Activated CD4-positive, alpha-beta memory T cell treated with anti-CD3 and anti-CD28 coated beads, Interleukin-2, amount 10 ng/mL, durations not matched to agents 7 days and 5 days (primary cell): ENCODE data around the gene NPAS4. TPM values are rescaled to one million over a fixed set of nuclear protein-coding genes. Genes with fewer than 3 reads are reported as not detected.

Experiments
- CTCF ChIA-PET: fragments of 350-600 bp; sonication (Branson Sonifier 250); formaldehyde crosslinking; loops from one replicate; lab custom pipeline; 2021; ENCODE audit warnings: antibody characterized with exemption, inconsistent platforms; lab: Charles Lee
- POLR2A ChIA-PET: fragments of 350-600 bp; sonication (Branson Sonifier 250); formaldehyde crosslinking; loops from one replicate; lab custom pipeline; 2021; ENCODE audit warnings: antibody characterized with exemption; lab: Charles Lee
- DNase-seq: peaks from one replicate; pipeline ENCODE4 v3.0.0-alpha.2; 2020
- H3K27ac Mint-ChIP-seq: one replicate; pipeline ENCODE4 v1.8.0; 2021; ENCODE audit warnings: mild to moderate bottlenecking, mixed read lengths
- H3K27me3 Mint-ChIP-seq: one replicate; pipeline ENCODE4 v1.8.0; 2021; ENCODE audit warnings: mixed read lengths
- H3K36me3 Mint-ChIP-seq: one replicate; pipeline ENCODE4 v1.8.0; 2021; ENCODE audit warnings: low read depth, mixed read lengths
- H3K4me1 Mint-ChIP-seq: one replicate; pipeline ENCODE4 v1.8.0; 2021; ENCODE audit warnings: mixed read lengths
- H3K4me3 Mint-ChIP-seq: one replicate; pipeline ENCODE4 v1.8.0; 2021; ENCODE audit warnings: mild to moderate bottlenecking, mixed read lengths
- H3K9me3 Mint-ChIP-seq: one replicate; pipeline ENCODE4 v1.8.0; 2021; ENCODE audit warnings: mixed read lengths
- total RNA-seq, 2 experiments: library from RNA; stranded (reverse); gene quantifications; one replicate each; pipeline ENCODE4 v1.2.3, GENCODE V29; 2021

The NPAS4 gene
- total RNA-seq, 2 experiments from 2014 or later = 0.20 TPM; not detected in 1

DNA sequence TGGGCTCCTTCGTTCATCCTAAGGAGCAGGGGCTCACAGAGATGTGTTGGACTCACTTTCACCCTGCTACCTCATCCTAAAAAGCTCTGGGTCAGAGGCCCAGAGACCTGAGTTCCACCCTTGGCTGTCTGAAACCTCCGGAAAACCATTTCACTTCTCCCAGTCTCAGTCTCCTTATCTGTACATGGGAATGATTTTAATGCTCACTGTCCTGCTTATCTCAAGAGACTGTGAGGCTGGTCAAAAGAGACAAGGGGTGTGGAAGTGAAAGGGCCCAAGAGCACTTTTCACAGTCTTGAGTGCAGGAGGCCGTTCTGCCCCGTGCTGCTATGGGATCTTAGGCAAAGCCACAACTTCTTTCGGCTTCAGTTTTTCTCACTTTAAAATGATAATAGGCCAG lies 13.2 kb upstream of the NPAS4 start:
- H3K36me3 Mint-ChIP-seq = no peaks in the 10 kb centered on the region
- H3K27me3 Mint-ChIP-seq = peaks cover 18% of the 10 kb centered on the region
- no peak for DNase-seq
- no peak overlapping the region for H3K4me3 Mint-ChIP-seq
- no peaks in the 10 kb centered on the region for H3K9me3 Mint-ChIP-seq
- peaks cover 5% of the 10 kb centered on the region for H3K4me1 Mint-ChIP-seq
- CTCF ChIA-PET = interaction anchor here (0.6 to 5.4 kb wide), 7 partner anchors 13 to 271 kb away, joined by 3 to 43 read pairs (median 22); partner anchors contain the start of genes MRPL11, NPAS4 and RBM4B
- POLR2A ChIA-PET = interaction anchor here (0.8 kb wide), 1 partner anchor 271 kb away, joined by 3 read pairs; no protein-coding TSS in a partner anchor
- no peak overlapping the region for H3K27ac Mint-ChIP-seq

DNA sequence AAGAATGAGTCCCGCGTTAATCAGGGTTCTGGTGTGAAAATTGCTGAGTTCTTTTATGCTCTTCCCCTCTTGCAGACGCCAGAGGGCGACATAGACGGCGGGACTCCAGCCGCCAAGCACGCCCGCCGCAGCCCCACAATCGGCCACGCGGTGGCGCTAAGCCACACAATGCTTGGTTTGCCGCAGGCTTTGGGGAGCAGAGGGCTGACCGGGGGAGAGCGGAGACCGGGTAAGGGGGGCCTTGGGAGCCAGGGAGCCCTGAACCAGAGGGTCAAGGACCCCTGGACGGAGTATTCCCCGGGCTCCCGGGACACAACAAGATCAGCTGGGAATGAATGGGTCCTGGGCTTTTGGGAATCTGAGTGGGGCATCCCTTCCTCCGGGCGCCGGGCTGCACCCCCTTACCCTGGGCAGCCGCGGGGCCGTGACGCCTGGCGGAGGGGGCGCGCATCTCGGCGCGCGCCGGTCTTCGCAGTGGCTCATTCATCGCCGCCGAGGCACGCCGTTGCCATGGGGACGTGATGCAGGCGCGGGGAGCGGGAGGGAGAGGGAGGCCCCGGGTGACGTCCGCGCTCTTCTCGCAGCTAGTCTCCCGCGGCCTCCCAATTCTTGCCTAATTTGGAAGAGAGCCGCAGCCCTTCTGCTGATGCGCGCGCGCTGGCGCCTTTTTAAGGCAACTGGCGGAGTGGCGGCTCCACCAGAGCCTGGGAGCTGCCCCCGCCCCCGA lies 12.2 kb upstream of the NPAS4 start:
- POLR2A ChIA-PET = interaction anchor here (0.9 to 1.4 kb wide), 4 partner anchors 10 to 270 kb away, joined by 3 to 10 read pairs (median 6); partner anchors contain the start of genes MRPL11 and NPAS4
- H3K4me3 Mint-ChIP-seq = peak overlapping the region; percentile 62
- peaks cover 18% of the 10 kb centered on the region for H3K27me3 Mint-ChIP-seq
- no peak overlapping the region for H3K27ac Mint-ChIP-seq
- H3K36me3 Mint-ChIP-seq = no peaks in the 10 kb centered on the region
- peaks cover 5% of the 10 kb centered on the region for H3K4me1 Mint-ChIP-seq
- CTCF ChIA-PET = interaction anchor here (0.7 to 5.4 kb wide), 18 partner anchors 9 to 270 kb away, joined by 3 to 43 read pairs (median 4); partner anchors contain the start of genes ACTN3, DPP3, MRPL11 and NPAS4
- peak; percentile 91 for DNase-seq
- H3K9me3 Mint-ChIP-seq = no peaks in the 10 kb centered on the region

DNA sequence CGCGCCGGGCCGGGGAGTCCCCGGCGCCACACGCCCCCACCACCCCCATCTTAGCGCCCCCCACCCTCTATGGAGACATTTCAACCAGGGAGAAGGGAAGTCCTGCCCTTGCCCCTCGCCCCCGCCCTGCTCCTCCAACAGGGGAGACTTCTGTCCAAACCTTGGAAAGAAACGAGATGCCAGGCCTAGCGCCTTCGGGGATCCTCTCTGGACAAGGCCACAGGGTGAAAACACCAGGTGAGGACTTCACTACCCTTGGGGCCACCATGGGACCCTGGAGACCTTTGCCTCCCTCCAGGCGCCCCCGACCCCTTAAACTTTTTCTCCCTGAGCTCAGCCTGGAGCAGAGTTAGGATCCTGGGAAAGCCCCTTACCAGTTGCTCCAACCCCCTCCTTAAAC lies 11.6 kb upstream of the NPAS4 start:
- CTCF ChIA-PET = interaction anchor here (0.7 to 5.4 kb wide), 18 partner anchors 9 to 270 kb away, joined by 3 to 43 read pairs (median 4); partner anchors contain the start of genes ACTN3, DPP3, MRPL11 and NPAS4
- H3K4me3 Mint-ChIP-seq = no peak overlapping the region
- H3K27me3 Mint-ChIP-seq = peaks cover 19% of the 10 kb centered on the region
- no peaks in the 10 kb centered on the region for H3K36me3 Mint-ChIP-seq
- peaks cover 5% of the 10 kb centered on the region for H3K4me1 Mint-ChIP-seq
- no peak overlapping the region for H3K27ac Mint-ChIP-seq
- POLR2A ChIA-PET = interaction anchor here (0.9 to 1.4 kb wide), 4 partner anchors 9 to 269 kb away, joined by 3 to 10 read pairs (median 6); partner anchors contain the start of genes MRPL11 and NPAS4
- H3K9me3 Mint-ChIP-seq = no peaks in the 10 kb centered on the region
- DNase-seq = no peak

DNA sequence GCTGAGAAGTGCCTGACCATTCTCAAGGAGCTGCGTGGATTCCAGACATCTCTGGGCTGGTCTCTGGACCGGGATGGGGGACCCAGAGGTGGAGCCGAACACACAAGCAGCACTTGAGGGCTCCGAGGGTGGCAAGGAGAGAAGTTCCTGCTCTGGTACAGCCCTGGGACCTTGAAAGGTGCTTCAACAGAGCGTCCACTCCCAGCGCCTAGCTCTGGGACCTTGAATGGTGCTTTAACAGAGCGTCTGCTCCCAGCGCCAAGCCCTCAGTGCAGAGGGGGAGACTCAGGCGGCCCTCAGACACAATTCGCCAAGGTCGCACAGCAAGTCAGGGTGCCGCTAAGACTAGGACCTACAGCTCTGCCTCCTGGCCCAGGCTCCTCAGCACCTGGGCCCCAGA lies 10.6 kb upstream of the NPAS4 start:
- no peak overlapping the region for H3K27ac Mint-ChIP-seq

DNA sequence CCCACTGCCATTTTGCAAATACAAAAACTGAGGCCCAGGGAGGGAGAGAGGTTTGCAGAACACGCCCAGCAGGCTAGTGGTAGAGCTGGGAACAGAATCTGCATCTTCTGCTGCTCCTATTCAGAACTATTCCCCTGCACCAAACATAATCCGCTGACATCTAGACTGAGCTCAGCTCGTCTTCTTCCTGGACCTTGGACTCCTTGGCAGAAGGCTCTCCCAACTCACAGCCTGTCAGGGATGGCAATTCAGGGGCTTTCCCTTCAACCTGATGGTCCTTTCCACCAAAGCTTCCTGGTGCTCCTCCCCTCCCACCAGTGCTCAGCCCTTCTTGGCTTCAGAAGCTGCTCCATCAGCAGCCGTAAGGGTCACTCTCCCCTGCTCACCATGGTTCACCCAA lies 9.5 kb upstream of the NPAS4 start:
- no peak for DNase-seq
- Mint-ChIP-seq H3K36me3 (no peaks in the 10 kb centered on the region), H3K4me1 (peaks cover 5% of the 10 kb centered on the region), H3K4me3 (no peak overlapping the region), H3K27ac (no peak overlapping the region), H3K27me3 (peaks cover 17% of the 10 kb centered on the region), H3K9me3 (no peaks in the 10 kb centered on the region)
- ChIA-PET CTCF (interaction anchor here (1.3 to 5.4 kb wide), 3 partner anchors 10 to 268 kb away, joined by 3 to 43 read pairs (median 7); partner anchors contain the start of genes MRPL11 and RBM4B), POLR2A (no interaction called here)

More for the DNA sequence above, 10.6 kb upstream of the NPAS4 start:
- CTCF ChIA-PET = interaction anchor here (2.2 to 5.4 kb wide), 5 partner anchors 8 to 269 kb away, joined by 7 to 43 read pairs (median 22); partner anchors contain the start of genes MRPL11, NPAS4 and RBM4B
- H3K4me1 Mint-ChIP-seq = peaks cover 5% of the 10 kb centered on the region
- H3K27me3 Mint-ChIP-seq = peaks cover 19% of the 10 kb centered on the region
- no peaks in the 10 kb centered on the region for H3K36me3 Mint-ChIP-seq
- POLR2A ChIA-PET = no interaction called here
- H3K4me3 Mint-ChIP-seq = no peak overlapping the region
- H3K9me3 Mint-ChIP-seq = no peaks in the 10 kb centered on the region
- no peak for DNase-seq

DNA sequence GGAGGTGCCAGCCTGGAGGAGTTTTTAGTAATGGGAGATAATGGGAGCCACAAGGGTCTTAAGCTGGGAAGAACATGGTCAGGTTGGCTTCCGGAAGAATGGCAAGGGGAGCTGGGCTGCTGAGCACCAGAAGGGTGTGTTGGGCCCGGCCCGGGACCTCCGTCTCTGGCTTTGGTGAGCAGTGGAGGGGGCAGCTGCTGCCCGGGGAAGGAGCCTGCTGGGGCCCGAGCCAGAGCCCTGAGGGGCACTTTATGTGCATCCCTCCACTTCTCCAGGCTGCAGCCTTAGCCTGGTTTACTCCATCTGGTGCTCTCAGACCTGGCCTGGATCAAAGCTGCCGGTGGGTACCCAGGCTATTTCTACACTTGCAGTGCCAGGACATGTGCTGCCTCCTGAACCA lies 8.7 kb upstream of the NPAS4 start:
- H3K9me3 Mint-ChIP-seq = no peaks in the 10 kb centered on the region
- POLR2A ChIA-PET = no interaction called here

DNA sequence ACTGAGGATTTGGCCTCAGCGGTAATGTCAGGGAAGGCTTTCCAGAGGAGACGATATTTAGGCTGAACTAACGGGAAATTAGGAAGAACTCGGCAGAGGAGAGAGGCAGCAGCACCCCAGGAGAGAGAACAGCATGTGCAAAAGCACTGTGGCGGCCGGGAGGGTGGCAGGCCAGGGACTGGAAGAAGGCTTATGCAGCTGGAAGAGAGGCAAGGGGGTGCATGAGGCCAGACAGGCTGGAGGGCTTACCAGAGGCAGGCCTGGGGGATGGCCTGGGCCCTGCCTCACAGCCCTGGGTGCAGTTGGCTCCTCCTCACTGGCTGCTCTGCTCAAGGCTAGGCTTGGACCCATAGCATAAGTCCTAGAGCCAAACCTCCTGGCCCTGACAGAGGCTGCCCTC lies 7.7 kb upstream of the NPAS4 start:
- H3K27me3 Mint-ChIP-seq = peaks cover 32% of the 10 kb centered on the region
- CTCF ChIA-PET = interaction anchor here (2.4 kb wide), 1 partner anchor 27 kb away, joined by 5 read pairs; no protein-coding TSS in a partner anchor
- H3K36me3 Mint-ChIP-seq = no peaks in the 10 kb centered on the region
- no peak overlapping the region for H3K4me3 Mint-ChIP-seq
- H3K27ac Mint-ChIP-seq = no peak overlapping the region
- POLR2A ChIA-PET = no interaction called here
- DNase-seq = no peak
- H3K9me3 Mint-ChIP-seq = no peaks in the 10 kb centered on the region
- H3K4me1 Mint-ChIP-seq = peaks cover 15% of the 10 kb centered on the region

More for the DNA sequence above, 8.7 kb upstream of the NPAS4 start:
- Mint-ChIP-seq H3K36me3 (no peaks in the 10 kb centered on the region), H3K27ac (no peak overlapping the region), H3K4me1 (peaks cover 6% of the 10 kb centered on the region), H3K27me3 (peaks cover 22% of the 10 kb centered on the region), H3K4me3 (no peak overlapping the region)
- DNase-seq = no peak
- CTCF ChIA-PET = interaction anchor here (1.3 to 2.4 kb wide), 2 partner anchors 11 to 27 kb away, joined by 3 to 7 read pairs; partner anchors contain the start of gene MRPL11

DNA sequence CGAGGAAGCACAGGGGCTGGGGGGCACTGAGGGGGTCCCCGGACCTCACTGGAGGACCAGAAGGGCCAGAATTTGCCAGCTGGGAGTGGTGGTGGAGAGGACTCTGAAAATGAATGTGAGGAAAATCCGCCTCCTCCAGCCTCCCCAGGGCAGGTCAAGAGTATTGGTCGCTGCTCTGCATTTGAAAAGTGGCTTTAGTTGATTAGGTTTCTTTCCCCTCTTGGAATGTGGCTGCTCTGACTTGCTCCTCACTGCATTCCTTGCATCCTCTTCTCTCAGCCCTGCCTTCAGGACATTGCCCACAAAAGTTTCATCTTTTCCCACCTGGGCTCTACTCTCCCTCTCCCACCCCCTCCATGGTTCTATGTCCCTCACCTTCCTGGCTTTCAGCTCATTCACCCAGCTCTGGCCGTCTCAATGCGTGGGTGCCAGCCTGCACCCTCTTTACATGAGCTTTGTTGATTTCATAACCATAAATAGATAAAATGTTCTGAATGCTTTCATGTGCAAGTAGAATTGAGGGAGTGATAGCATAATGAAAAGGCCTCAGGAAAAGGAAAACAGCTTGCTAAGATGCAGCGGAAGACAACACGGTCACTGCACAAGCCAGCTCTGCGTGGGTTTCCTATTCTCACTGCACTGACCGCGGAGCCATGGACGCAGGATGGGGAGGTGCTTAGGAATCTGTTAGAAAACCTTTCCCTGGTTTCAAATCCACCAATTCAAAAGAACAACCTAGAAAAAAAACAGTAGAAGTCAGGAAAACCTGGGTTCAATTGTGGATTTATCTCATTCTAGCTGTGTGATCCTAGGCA lies 6.5 kb upstream of the NPAS4 start:
- ChIA-PET CTCF (interaction anchor here (1.1 to 2.4 kb wide), 2 partner anchors 15 to 29 kb away, joined by 4 to 5 read pairs; no protein-coding TSS in a partner anchor), POLR2A (no interaction called here)
- H3K27ac Mint-ChIP-seq = no peak overlapping the region

DNA sequence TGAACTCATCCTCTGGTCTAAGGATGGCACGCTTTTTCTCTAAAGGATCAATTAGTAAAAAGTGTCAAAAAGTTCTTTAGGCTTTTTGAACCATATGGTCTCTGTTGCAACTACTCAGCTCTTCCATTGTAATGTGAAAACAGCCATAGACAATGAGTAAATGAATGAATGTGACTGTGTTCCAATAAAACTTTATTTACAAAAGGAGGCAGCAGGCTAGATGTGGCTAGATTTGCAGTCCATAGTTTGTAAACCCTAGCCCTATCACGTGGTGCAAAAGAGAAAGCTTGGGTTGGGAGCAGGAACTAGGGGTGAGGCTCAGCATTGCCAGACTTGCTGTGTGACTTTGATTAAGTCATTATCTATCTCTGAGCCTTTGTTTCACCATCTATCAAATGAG lies 5.4 kb upstream of the NPAS4 start:
- Mint-ChIP-seq H3K27ac (no peak overlapping the region), H3K9me3 (peaks cover 2% of the 10 kb centered on the region), H3K27me3 (peaks cover 44% of the 10 kb centered on the region), H3K4me3 (no peak overlapping the region), H3K36me3 (no peaks in the 10 kb centered on the region), H3K4me1 (peaks cover 17% of the 10 kb centered on the region)
- ChIA-PET CTCF (interaction anchor here (1.7 to 2.4 kb wide), 2 partner anchors 23 to 30 kb away, joined by 5 to 7 read pairs; partner anchors contain the start of gene MRPL11), POLR2A (no interaction called here)
- DNase-seq = no peak

More for the DNA sequence above, 6.5 kb upstream of the NPAS4 start:
- peaks cover 38% of the 10 kb centered on the region for H3K27me3 Mint-ChIP-seq
- no peak overlapping the region for H3K4me3 Mint-ChIP-seq
- peaks cover 2% of the 10 kb centered on the region for H3K9me3 Mint-ChIP-seq
- no peaks in the 10 kb centered on the region for H3K36me3 Mint-ChIP-seq
- DNase-seq = no peak
- H3K4me1 Mint-ChIP-seq = peaks cover 16% of the 10 kb centered on the region

DNA sequence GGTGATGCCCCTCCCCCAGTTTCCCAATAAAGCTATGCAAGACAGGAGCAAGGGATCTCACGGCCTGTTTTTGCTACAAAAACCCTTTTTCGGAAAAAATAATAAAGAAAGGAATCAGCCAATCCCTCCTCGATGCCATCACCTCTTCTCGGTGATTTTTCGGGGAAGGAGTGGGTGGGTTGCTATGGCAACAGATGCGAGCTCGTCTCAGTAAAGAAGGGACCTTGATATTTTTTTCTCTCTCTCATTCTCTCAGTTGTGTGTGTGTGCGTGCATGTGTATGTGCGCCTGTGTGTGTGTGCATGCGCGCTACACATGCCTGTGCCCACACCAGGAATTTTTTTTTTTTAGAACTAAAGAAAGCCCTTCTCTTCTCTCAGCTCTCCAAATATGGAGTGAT lies 3.8 kb upstream of the NPAS4 start:
- ChIA-PET CTCF (interaction anchor here (1.6 to 2.4 kb wide), 4 partner anchors 8 to 261 kb away, joined by 6 to 15 read pairs (median 11); partner anchors contain the start of genes MRPL11 and RBM4B), POLR2A (interaction anchor here (2.1 kb wide), 1 partner anchor 8 kb away, joined by 9 read pairs; no protein-coding TSS in a partner anchor)
- no peaks in the 10 kb centered on the region for H3K36me3 Mint-ChIP-seq
- H3K27me3 Mint-ChIP-seq = peaks cover 46% of the 10 kb centered on the region
- H3K9me3 Mint-ChIP-seq = peaks cover 2% of the 10 kb centered on the region
- no peak overlapping the region for H3K4me3 Mint-ChIP-seq
- no peak for DNase-seq
- H3K4me1 Mint-ChIP-seq = peaks cover 17% of the 10 kb centered on the region
- H3K27ac Mint-ChIP-seq = no peak overlapping the region

DNA sequence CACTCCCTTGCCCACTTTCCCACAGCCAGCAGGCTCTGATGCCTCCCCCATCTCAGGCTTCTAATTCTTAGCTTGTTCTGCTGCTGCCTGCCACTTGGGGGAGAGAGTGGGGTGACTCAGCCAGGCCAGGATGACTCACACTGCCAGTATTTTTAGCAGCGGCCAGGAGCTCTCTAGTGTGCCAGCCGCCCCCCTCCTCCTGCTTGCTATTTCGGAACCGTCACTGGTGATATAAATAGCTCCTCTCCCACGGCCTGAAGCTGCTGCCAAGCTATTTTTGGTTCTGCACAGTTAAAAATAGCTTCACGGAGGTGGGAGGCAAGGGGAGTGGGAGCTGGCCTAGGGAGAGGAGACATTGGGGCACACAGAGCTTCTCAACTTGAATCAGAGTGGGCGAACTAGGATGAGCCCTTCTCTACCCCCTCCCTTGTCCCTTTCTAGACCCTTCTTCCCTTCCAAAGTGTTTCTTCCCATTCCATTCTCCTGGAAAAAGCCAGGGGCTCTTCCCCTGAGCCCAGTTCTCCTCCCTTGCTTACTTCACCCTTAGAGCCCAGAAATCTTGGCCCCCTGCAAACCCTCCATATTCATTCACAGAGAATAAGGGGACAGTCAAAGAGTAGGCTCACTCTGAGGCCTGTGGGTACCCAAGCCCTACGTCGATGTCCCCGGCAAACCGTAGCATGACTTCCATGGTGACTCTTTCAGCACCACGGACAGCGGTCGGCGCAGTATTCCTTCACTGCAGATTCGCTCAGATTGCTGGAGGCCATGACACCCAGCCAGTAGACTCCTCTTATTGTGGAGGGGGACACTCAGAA lies 2.5 kb upstream of the NPAS4 start:
- Mint-ChIP-seq H3K27me3 (peaks cover 46% of the 10 kb centered on the region), H3K9me3 (peaks cover 2% of the 10 kb centered on the region), H3K36me3 (no peaks in the 10 kb centered on the region), H3K27ac (no peak overlapping the region), H3K4me3 (no peak overlapping the region), H3K4me1 (peaks cover 17% of the 10 kb centered on the region)
- POLR2A ChIA-PET = interaction anchor here (0.5 to 2.3 kb wide), 4 partner anchors 10 to 259 kb away, joined by 3 to 9 read pairs (median 5); partner anchors contain the start of genes MRPL11 and RBM4B
- CTCF ChIA-PET = interaction anchor here (0.8 to 2.4 kb wide), 11 partner anchors 9 to 260 kb away, joined by 3 to 15 read pairs (median 5); partner anchors contain the start of genes CTSF, DPP3, MRPL11 and RBM4B
- DNase-seq = peak; percentile 69
